ENCODE data around the gene GREB1L. TPM values are rescaled to one million over a fixed set of nuclear protein-coding genes. Genes with fewer than 3 reads are reported as not detected.

The GREB1L gene
- total RNA-seq, 1 donor from 2014 or later: 0.79 TPM

DNA sequence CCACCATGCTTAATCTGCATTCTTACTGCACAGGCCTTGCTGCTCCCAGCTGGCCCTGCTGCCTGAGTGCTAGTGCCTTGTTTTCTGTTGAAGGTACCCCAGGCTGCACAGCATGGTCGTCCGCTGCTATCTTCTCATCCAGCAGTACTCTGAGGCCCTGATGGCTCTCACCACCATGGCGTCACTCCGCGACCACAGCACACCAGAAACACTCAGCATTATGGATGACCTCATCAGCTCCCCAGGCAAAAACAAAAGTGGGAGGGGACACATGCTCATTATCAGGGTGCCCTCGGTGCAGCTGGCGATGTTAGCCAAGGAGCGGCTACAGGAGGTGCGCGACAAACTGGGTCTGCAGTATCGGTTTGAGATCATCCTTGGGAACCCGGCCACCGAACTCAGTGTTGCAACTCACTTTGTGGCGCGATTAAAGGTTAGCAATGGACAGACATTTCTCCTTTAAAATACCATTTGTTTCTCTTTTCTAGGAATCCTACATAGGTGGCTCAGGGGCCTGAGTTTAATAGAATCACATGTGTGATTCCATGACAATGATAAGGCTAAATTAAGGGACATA lies 248.0 kb downstream of the GREB1L start:
- TF ChIP-seq, protein P1, sequence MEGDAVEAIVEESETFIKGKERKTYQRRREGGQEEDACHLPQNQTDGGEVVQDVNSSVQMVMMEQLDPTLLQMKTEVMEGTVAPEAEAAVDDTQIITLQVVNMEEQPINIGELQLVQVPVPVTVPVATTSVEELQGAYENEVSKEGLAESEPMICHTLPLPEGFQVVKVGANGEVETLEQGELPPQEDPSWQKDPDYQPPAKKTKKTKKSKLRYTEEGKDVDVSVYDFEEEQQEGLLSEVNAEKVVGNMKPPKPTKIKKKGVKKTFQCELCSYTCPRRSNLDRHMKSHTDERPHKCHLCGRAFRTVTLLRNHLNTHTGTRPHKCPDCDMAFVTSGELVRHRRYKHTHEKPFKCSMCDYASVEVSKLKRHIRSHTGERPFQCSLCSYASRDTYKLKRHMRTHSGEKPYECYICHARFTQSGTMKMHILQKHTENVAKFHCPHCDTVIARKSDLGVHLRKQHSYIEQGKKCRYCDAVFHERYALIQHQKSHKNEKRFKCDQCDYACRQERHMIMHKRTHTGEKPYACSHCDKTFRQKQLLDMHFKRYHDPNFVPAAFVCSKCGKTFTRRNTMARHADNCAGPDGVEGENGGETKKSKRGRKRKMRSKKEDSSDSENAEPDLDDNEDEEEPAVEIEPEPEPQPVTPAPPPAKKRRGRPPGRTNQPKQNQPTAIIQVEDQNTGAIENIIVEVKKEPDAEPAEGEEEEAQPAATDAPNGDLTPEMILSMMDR (IDR thresholded peaks at IDR 0.05; ENCODE audit: insufficient read depth, low read length, severe bottlenecking): no peak
- Histone ChIP-seq H3K36me3 (ENCODE audit: control insufficient read depth, insufficient read depth, low read length) (no peaks in the 10 kb centered on the region), H3K4me3 (ENCODE audit: low read depth, low read length) (no peak overlapping the region), H3K27me3 (ENCODE audit: control insufficient read depth, insufficient read depth, low read length) (no peaks in the 10 kb centered on the region)
- DNase-seq (ENCODE audit: low read depth) (no peak), FAIRE-seq (no peak)

DNA sequence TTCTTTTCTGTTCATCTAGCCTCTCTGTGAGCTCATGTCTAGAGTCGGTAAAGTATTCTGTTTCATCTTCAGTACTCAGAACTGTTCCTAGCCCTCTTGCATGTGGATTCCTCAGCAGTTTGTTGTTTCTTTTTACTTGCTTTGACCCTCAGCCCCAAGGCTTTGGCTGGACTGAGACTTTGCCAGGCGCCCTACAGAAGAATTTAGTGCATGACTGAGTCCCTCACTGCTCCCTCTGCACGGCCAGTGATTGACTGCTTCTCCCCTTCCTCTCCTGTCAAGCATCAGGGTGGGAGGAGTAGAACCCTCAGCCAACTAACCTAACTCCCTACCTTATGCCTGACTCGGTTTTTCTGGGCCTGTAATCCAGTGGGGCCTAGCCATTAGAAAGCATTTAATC lies 248.7 kb downstream of the GREB1L start:
- no peak for DNase-seq (ENCODE audit: low read depth)

DNA sequence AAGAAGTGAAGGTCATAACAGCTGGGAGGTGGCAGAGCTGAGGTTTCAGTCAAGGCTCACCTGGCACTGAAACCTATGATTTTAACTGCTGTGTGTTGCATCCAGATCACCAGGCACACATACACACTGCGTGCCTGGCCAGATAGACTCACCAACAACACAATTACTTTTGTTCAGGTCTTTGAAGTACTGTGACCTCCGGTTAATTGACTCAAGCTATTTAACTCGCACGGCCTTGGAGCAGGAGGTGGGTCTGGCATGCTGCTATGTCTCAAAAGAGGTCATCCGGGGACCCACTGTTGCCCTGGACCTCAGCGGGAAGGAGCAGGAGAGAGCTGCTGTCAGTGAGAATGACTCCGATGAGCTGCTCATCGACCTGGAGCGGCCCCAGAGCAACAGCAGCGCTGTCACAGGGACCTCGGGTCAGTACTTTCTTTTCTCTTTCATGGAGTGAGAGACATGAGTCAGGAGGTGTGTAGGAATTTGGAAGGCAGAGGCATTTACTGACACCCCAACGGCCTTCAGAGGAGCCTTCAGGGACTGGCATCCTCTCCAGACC lies 254.3 kb downstream of the GREB1L start:
- TF ChIP-seq, protein P1 (IDR thresholded peaks at IDR 0.05; ENCODE audit: insufficient read depth, low read length, severe bottlenecking): no peak
- FAIRE-seq (peak; percentile 87), DNase-seq (ENCODE audit: low read depth) (no peak)
- no peaks in the 10 kb centered on the region for H3K36me3 ChIP-seq (ENCODE audit: control insufficient read depth, insufficient read depth, low read length)
- H3K27me3 ChIP-seq (ENCODE audit: control insufficient read depth, insufficient read depth, low read length): no peaks in the 10 kb centered on the region
- H3K4me3 ChIP-seq (ENCODE audit: low read depth, low read length): no peak overlapping the region

More for the DNA sequence above, 248.7 kb downstream of the GREB1L start:
- Histone ChIP-seq H3K36me3 (ENCODE audit: control insufficient read depth, insufficient read depth, low read length) (no peaks in the 10 kb centered on the region), H3K4me3 (ENCODE audit: low read depth, low read length) (no peak overlapping the region), H3K27me3 (ENCODE audit: control insufficient read depth, insufficient read depth, low read length) (no peaks in the 10 kb centered on the region)
- TF ChIP-seq, protein P1 (IDR thresholded peaks at IDR 0.05; ENCODE audit: insufficient read depth, low read length, severe bottlenecking): no peak
- no peak for FAIRE-seq

DNA sequence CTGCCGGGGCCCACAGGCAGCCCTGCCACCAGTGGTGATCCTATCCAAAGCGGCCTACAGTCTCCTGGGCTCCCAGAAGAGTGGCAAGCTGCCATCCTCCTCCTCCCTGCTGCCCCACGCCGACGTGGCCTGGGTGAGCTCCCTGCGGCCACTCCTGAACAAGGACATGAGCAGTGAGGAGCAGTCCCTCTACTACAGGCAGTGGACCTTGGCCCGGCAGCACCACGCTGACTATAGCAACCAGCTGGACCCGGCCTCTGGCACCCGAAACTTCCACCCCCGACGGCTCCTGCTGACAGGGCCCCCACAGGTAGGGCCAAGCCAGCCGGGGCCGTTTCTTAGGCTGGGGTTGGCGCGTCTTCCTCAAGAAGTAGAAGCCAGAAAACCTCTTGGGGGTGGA lies 258.0 kb downstream of the GREB1L start:
- FAIRE-seq (no peak), DNase-seq (ENCODE audit: low read depth) (no peak)
- TF ChIP-seq, protein P1 (IDR thresholded peaks at IDR 0.05; ENCODE audit: insufficient read depth, low read length, severe bottlenecking): no peak
- no peaks in the 10 kb centered on the region for H3K27me3 ChIP-seq (ENCODE audit: control insufficient read depth, insufficient read depth, low read length)
- H3K4me3 ChIP-seq (ENCODE audit: low read depth, low read length): no peak overlapping the region
- H3K36me3 ChIP-seq (ENCODE audit: control insufficient read depth, insufficient read depth, low read length): no peaks in the 10 kb centered on the region

DNA sequence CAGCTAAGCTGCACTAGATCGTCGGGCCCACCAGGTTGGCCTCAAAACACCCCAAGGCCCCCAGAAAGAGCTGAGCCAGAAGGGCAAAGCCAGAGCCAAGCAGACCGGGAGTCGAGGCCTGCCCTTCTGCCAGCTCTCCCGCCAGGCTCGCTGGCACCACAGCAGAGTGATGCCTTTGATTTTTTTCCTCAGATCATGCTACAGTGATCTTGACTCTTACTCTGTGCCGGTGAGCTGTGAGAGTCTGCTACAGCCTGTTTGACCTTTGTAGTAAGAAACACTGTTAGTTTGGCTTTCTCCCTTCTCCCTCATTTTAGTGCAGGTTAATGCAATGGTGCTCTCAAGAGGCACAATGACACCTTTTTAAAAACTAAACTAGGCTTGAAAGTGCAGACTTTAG lies 260.6 kb downstream of the GREB1L start:
- TF ChIP-seq, protein P1 (IDR thresholded peaks at IDR 0.05; ENCODE audit: insufficient read depth, low read length, severe bottlenecking): no peak
- no peak overlapping the region for H3K4me3 ChIP-seq (ENCODE audit: low read depth, low read length)
- no peaks in the 10 kb centered on the region for H3K36me3 ChIP-seq (ENCODE audit: control insufficient read depth, insufficient read depth, low read length)
- no peak for DNase-seq (ENCODE audit: low read depth)
- no peaks in the 10 kb centered on the region for H3K27me3 ChIP-seq (ENCODE audit: control insufficient read depth, insufficient read depth, low read length)
- FAIRE-seq: no peak

All from bronchial epithelial cell (primary cell).